Left ventricle myocardium inferior (tissue), 1 donor: ENCODE measurements around the gene CA10. TPM values are rescaled to one million over a fixed set of nuclear protein-coding genes. Genes with fewer than 3 reads are reported as not detected.

Source experiments
- DNase-seq: peaks from one replicate; pipeline ENCODE4 v3.0.0-alpha.2; 2020
- H3K27ac ChIP-seq: fragments of 200-600 bp; replicated peaks from 2 replicates; pipeline ENCODE4 v1.8.0; 2021
- H3K27me3 ChIP-seq: fragments of 200-600 bp; 2 replicates; pipeline ENCODE4 v1.8.0; 2021; ENCODE audit warnings: low read depth
- H3K36me3 ChIP-seq: fragments of 200-600 bp; 2 replicates; pipeline ENCODE4 v1.8.0; 2021
- H3K4me1 ChIP-seq: fragments of 200-600 bp; 2 replicates; pipeline ENCODE4 v1.8.0; 2021
- H3K4me3 ChIP-seq: fragments of 200-600 bp; 2 replicates; pipeline ENCODE4 v1.8.0; 2021; ENCODE audit warnings: mild to moderate bottlenecking, moderate library complexity
- H3K9me3 ChIP-seq: fragments of 200-600 bp; replicated peaks from 2 replicates; pipeline ENCODE4 v1.8.0; 2021
- intact Hi-C: fragments of 100-400 bp; cut with micrococcal nuclease; formaldehyde crosslinking; loops from one replicate; pipeline ENCODE4 v1.11.0; 2022
- total RNA-seq: library from RNA; stranded (reverse); fragmentation: NEBNext Ultra II Directional; extraction: Animal tissue kit (Norgen Biotek cat#: 25700); gene quantifications from one replicate; pipeline ENCODE4 v1.2.1, GENCODE V29; 2021
- TF ChIP-seq, protein P1 (sequence below): fragments of 200-600 bp; IDR thresholded peaks from 2 replicates; pipeline ENCODE4 v1.8.0; 2021; ENCODE audit warnings: antibody characterized with exemption, mild to moderate bottlenecking, borderline replicate concordance
- donor health status: DM: no; HTN: yes; CAD: no; lungs with severe emphysema.

CA10 gene
- total RNA-seq, 1 donor from 2014 or later = not detected

DNA sequence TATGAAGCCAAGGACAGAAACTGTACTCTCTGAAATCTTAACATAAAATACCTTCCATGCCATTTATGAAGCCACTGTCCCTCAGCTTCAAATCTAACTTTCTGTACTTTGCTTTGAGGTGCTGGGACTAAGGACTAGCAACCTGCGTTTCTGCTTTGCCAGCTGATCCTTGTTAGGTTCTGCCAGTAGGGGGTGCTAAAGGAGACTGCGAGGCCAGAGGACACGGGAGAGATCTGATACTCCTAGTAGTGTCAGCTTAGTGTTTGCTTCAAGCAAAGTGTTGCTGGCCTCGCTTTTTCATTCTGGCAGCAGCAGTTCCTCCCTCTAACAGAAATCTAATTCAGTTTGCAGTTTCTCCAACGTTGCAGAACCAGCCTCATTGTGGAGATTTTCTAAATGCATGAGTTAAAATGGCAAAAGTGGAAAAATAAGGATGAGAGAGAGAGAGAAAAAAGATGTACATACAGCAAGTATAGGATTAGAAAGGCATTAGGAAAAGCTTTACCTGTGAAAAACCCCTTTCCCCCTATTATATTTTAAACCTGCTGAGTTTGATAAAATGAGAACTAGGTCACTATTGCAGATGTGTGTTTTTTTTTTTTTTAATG, 297.5 kb downstream of the CA10 start:
- Histone ChIP-seq H3K27me3 (peaks cover 12% of the 10 kb centered on the region), H3K4me1 (no peaks in the 10 kb centered on the region), H3K9me3 (peaks cover 3% of the 10 kb centered on the region), H3K4me3 (no peak overlapping the region), H3K27ac (no peak overlapping the region), H3K36me3 (no peaks in the 10 kb centered on the region)
- TF ChIP-seq, protein P1, sequence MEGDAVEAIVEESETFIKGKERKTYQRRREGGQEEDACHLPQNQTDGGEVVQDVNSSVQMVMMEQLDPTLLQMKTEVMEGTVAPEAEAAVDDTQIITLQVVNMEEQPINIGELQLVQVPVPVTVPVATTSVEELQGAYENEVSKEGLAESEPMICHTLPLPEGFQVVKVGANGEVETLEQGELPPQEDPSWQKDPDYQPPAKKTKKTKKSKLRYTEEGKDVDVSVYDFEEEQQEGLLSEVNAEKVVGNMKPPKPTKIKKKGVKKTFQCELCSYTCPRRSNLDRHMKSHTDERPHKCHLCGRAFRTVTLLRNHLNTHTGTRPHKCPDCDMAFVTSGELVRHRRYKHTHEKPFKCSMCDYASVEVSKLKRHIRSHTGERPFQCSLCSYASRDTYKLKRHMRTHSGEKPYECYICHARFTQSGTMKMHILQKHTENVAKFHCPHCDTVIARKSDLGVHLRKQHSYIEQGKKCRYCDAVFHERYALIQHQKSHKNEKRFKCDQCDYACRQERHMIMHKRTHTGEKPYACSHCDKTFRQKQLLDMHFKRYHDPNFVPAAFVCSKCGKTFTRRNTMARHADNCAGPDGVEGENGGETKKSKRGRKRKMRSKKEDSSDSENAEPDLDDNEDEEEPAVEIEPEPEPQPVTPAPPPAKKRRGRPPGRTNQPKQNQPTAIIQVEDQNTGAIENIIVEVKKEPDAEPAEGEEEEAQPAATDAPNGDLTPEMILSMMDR = peak; percentile 43
- intact Hi-C loops = no loop called here
- DNase-seq = no peak

- Histone ChIP-seq H3K36me3 (no peaks in the 10 kb centered on the region), H3K9me3 (no peaks in the 10 kb centered on the region), H3K27me3 (peaks cover 35% of the 10 kb centered on the region), H3K4me3 (no peak overlapping the region), H3K27ac (no peak overlapping the region), H3K4me1 (no peaks in the 10 kb centered on the region)
- DNase-seq = no peak
- TF ChIP-seq, protein P1 = no peak
- intact Hi-C loops = no loop called here
Measured at GRCh38 chr17:51857052-51857597, 301.4 kb downstream of the CA10 start.

DNA sequence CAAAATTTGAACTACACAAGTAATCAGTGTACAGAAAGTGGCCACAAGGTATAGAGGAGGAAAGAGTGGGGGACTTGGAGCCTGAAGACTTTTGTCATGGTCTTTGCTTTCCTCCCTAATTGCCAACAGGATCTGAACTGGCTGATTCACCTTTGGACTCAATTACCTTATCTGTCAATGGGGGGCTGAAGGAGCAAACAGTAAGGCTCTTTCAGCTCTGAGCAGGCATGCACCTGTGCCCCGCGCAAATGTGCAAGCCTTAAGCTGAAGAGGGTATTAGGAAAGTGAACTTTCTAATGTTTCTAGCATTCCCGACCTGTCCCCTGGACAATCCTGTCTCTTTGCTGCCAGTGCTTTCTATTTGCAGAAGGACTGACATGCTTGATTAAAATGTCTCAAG, 302.7 kb downstream of the CA10 start:
- H3K4me3 ChIP-seq = no peak overlapping the region
- H3K36me3 ChIP-seq = no peaks in the 10 kb centered on the region
- H3K4me1 ChIP-seq = no peaks in the 10 kb centered on the region
- no peak for DNase-seq
- intact Hi-C loops = no loop called here
- TF ChIP-seq, protein P1 = no peak
- H3K27ac ChIP-seq = no peak overlapping the region
- peaks cover 37% of the 10 kb centered on the region for H3K27me3 ChIP-seq
- H3K9me3 ChIP-seq = no peaks in the 10 kb centered on the region

- no peaks in the 10 kb centered on the region for H3K4me1 ChIP-seq
- H3K9me3 ChIP-seq = no peaks in the 10 kb centered on the region
- H3K27me3 ChIP-seq = peaks cover 49% of the 10 kb centered on the region
- TF ChIP-seq, protein P1 = no peak
- H3K36me3 ChIP-seq = no peaks in the 10 kb centered on the region
- no peak overlapping the region for H3K27ac ChIP-seq
- no peak overlapping the region for H3K4me3 ChIP-seq
- no peak for DNase-seq
- intact Hi-C loops = no loop called here
Measured at GRCh38 chr17:51853857-51854256, 304.7 kb downstream of the CA10 start.

- Histone ChIP-seq H3K4me3 (no peak overlapping the region), H3K4me1 (no peaks in the 10 kb centered on the region), H3K36me3 (no peaks in the 10 kb centered on the region), H3K27ac (no peak overlapping the region), H3K27me3 (peaks cover 57% of the 10 kb centered on the region), H3K9me3 (no peaks in the 10 kb centered on the region)
- intact Hi-C loops = no loop called here
- no peak for DNase-seq
- TF ChIP-seq, protein P1 = no peak
Measured at GRCh38 chr17:51852603-51853002, 305.9 kb downstream of the CA10 start.
